ENCODE measurements around the gene CCDC148. TPM values are rescaled to one million over a fixed set of nuclear protein-coding genes. Genes with fewer than 3 reads are reported as not detected.
"Not testable (repeated sequence)": the region's sequence is repeated elsewhere in the genome, so short reads cannot be mapped to it uniquely, and the experiment has no call there.

CCDC148 gene
- total and polyA plus RNA-seq, 2 experiments from 2014 or later: 0.39 to 2.1 TPM

GRCh38 chr2:158232476-158232875 lies 224.1 kb downstream of the CCDC148 start:
- no peak for TF ChIP-seq CTCF (IDR thresholded peaks at IDR 0.05; ENCODE audit: low read depth, low read length)
- no peaks in the 10 kb centered on the region for H3K4me1 ChIP-seq (ENCODE audit: low read depth)
- no peak for DNase-seq (ENCODE audit: low read depth in 1 of 2, low spot score in 1 of 2)
- no peak overlapping the region for H3K27ac ChIP-seq
- H3K36me3 ChIP-seq: no peaks in the 10 kb centered on the region
- H3K27me3 ChIP-seq: no peaks in the 10 kb centered on the region
- H3K9me3 ChIP-seq (ENCODE audit: low read depth): no peaks in the 10 kb centered on the region
- no peak overlapping the region for H3K4me3 ChIP-seq

GRCh38 chr2:158228943-158229508 lies 227.5 kb downstream of the CCDC148 start:
- TF ChIP-seq CTCF (IDR thresholded peaks at IDR 0.05; ENCODE audit: low read depth, low read length): no peak
- no peak for DNase-seq (ENCODE audit: low read depth in 1 of 2, low spot score in 1 of 2)
- Histone ChIP-seq H3K36me3 (no peaks in the 10 kb centered on the region), H3K27ac (no peak overlapping the region), H3K4me3 (no peak overlapping the region), H3K4me1 (ENCODE audit: low read depth) (no peaks in the 10 kb centered on the region), H3K9me3 (ENCODE audit: low read depth) (no peaks in the 10 kb centered on the region), H3K27me3 (no peaks in the 10 kb centered on the region)

- H3K9me3 ChIP-seq (ENCODE audit: low read depth); DNase-seq (ENCODE audit: low read depth in 1 of 2, low spot score in 1 of 2); H3K36me3 ChIP-seq; H3K4me1 ChIP-seq (ENCODE audit: low read depth); H3K4me3 ChIP-seq; H3K27ac ChIP-seq; H3K27me3 ChIP-seq: not testable (repeated sequence)
These were observed 233.5 kb downstream of the CCDC148 start for GRCh38 chr2:158223066-158223465.

GRCh38 chr2:158221063-158222020 lies 235.2 kb downstream of the CCDC148 start:
- Histone ChIP-seq H3K36me3 (no peaks in the 10 kb centered on the region), H3K4me1 (ENCODE audit: low read depth) (no peaks in the 10 kb centered on the region), H3K4me3 (no peak overlapping the region), H3K27me3 (no peaks in the 10 kb centered on the region), H3K27ac (no peak overlapping the region), H3K9me3 (ENCODE audit: low read depth) (no peaks in the 10 kb centered on the region)
- no peak for TF ChIP-seq CTCF (IDR thresholded peaks at IDR 0.05; ENCODE audit: low read depth, low read length)
- DNase-seq (ENCODE audit: low read depth in 1 of 2, low spot score in 1 of 2): no peak

GRCh38 chr2:158217593-158217992 lies 239.0 kb downstream of the CCDC148 start:
- H3K36me3 ChIP-seq: no peaks in the 10 kb centered on the region
- no peaks in the 10 kb centered on the region for H3K9me3 ChIP-seq (ENCODE audit: low read depth)
- no peaks in the 10 kb centered on the region for H3K27me3 ChIP-seq
- no peak for TF ChIP-seq CTCF (IDR thresholded peaks at IDR 0.05; ENCODE audit: low read depth, low read length)
- no peaks in the 10 kb centered on the region for H3K4me1 ChIP-seq (ENCODE audit: low read depth)
- no peak overlapping the region for H3K27ac ChIP-seq
- DNase-seq (ENCODE audit: low read depth in 1 of 2, low spot score in 1 of 2): no peak
- H3K4me3 ChIP-seq: no peak overlapping the region

GRCh38 chr2:158214431-158214830 lies 242.1 kb downstream of the CCDC148 start:
- H3K4me3 ChIP-seq: no peak overlapping the region
- no peaks in the 10 kb centered on the region for H3K36me3 ChIP-seq
- H3K9me3 ChIP-seq (ENCODE audit: low read depth): no peaks in the 10 kb centered on the region
- H3K4me1 ChIP-seq (ENCODE audit: low read depth): no peaks in the 10 kb centered on the region
- TF ChIP-seq CTCF (IDR thresholded peaks at IDR 0.05; ENCODE audit: low read depth, low read length): no peak
- H3K27me3 ChIP-seq: no peaks in the 10 kb centered on the region
- peak in 1 of 2 donors; percentile 8 for DNase-seq (ENCODE audit: low read depth in 1 of 2, low spot score in 1 of 2)
- no peak overlapping the region for H3K27ac ChIP-seq

All from cardiac muscle cell (in vitro differentiated cells and primary cell).